GM12864 (cell line): ENCODE results near the gene FCN2.

ENCODE experiments used
- DNase-seq: peaks from one replicate; pipeline ENCODE4 v3.0.0-alpha.2; 2011; ENCODE audit warnings: low read depth
- H3K4me3 ChIP-seq: 2 replicates; pipeline ENCODE4 v1.5.1; 2011; ENCODE audit warnings: mild to moderate bottlenecking, low read depth, low read length, control low read depth
- CTCF ChIP-seq: IDR thresholded peaks from 2 replicates; pipeline ENCODE4 v1.5.1; 2011; ENCODE audit warnings: low read depth, mild to moderate bottlenecking, moderate library complexity, low read length, control low read depth, inconsistent platforms; ENCODE audit errors: missing control alignments

The FCN2 gene

GRCh38 chr9:134840511-134840910 is 40.1 kb upstream of the FCN2 start:
- no peak for TF ChIP-seq CTCF
- no peak overlapping the region for H3K4me3 ChIP-seq
- DNase-seq, result no peak

- no peak for DNase-seq
- no peak for TF ChIP-seq CTCF
These were observed 39.3 kb upstream of the FCN2 start for GRCh38 chr9:134841180-134841904.

GRCh38 chr9:134842321-134842720 is 38.3 kb upstream of the FCN2 start:
- no peak overlapping the region for H3K4me3 ChIP-seq
- DNase-seq, result no peak
- no peak for TF ChIP-seq CTCF

More at GRCh38 chr9:134841180-134841904, 39.3 kb upstream of the FCN2 start:
- no peak overlapping the region for H3K4me3 ChIP-seq

GRCh38 chr9:134843740-134844139 is 36.9 kb upstream of the FCN2 start:
- H3K4me3 ChIP-seq, result no peak overlapping the region
- TF ChIP-seq CTCF, result no peak
- no peak for DNase-seq

GRCh38 chr9:134844821-134845220 is 35.8 kb upstream of the FCN2 start:
- H3K4me3 ChIP-seq, result no peak overlapping the region
- TF ChIP-seq CTCF, result no peak
- DNase-seq, result no peak

GRCh38 chr9:134846187-134846586 is 34.4 kb upstream of the FCN2 start:
- no peak for TF ChIP-seq CTCF
- H3K4me3 ChIP-seq, result no peak overlapping the region
- no peak for DNase-seq

GRCh38 chr9:134846699-134847098 is 33.9 kb upstream of the FCN2 start:
- no peak overlapping the region for H3K4me3 ChIP-seq
- no peak for TF ChIP-seq CTCF
- no peak for DNase-seq
